Embryonic facial prominence (tissue), 1 donor: ENCODE data around the gene GPR162.
A peak's percentile ranks its signal among the peaks of the same experiment; 100 is the strongest.
"Not testable (repeated sequence)": the region's sequence is repeated elsewhere in the genome, so short reads cannot be mapped to it uniquely, and the experiment has no call there.

Experiments
- DNase-seq: peaks from one replicate; pipeline ENCODE4 v3.0.0-alpha.2; 2016; ENCODE audit errors: extremely low spot score

Gene GPR162

GRCh38 chr12:6873094-6874014, 51.7 kb downstream of the GPR162 start, which contains the start of gene SPSB2:
SPSB2 (minus strand) TSS chr12:6873303; CDS start chr12:6872901, 402 bp downstream.
- peak; percentile 70 for DNase-seq

GRCh38 chr12:6874015-6874368, 52.4 kb downstream of the GPR162 start:
- DNase-seq, result not testable (repeated sequence)
